GM20000 (cell line): Measurements from ENCODE around the gene ECM1.

Source experiments
- DNase-seq: peaks from one replicate; pipeline ENCODE4 v3.0.0; 2012; ENCODE audit warnings: low spot score
- TF ChIP-seq, protein P1 (sequence below): IDR thresholded peaks from 2 replicates; pipeline ENCODE4 v1.5.1; 2012; ENCODE audit warnings: mild to moderate bottlenecking, control low read depth; ENCODE audit errors: extremely low read depth, missing control alignments

ECM1 gene

DNA sequence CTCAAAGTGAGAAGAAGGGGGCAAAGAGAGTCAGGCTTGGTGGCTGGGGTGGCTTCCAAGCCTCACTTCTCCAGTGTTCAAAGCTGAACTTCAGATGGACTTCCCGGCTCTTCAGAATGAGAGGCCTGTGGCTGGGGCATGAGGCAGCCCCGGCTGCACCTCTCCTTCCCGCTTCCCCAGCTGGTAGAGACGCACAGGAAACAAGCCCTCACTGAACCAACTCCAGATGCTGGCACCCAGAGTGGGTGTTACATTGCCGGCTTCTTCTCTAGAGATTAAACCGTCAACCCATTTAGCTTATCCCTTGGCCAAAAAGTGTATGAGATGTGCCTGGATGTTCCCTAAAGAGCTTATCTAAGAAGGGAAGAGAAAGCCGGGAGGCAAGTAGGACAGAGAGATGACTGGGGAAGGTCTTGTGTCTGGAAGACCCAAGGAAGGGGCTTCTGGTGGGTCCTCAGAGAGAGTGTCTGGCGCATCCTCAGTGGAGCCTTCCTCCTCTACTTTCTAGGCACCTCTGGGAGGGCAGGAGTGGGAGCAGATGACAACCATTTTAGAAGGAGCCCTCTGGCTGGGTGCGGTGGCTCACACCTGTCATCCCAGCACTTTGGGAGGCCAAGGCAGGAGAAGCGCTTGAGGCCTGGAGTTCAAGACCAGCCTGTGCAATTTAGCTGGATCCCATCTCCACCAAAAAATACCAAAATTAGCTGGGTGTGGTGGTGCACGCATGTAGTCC is 43.3 kb downstream of the ECM1 start:
- TF ChIP-seq, protein P1, sequence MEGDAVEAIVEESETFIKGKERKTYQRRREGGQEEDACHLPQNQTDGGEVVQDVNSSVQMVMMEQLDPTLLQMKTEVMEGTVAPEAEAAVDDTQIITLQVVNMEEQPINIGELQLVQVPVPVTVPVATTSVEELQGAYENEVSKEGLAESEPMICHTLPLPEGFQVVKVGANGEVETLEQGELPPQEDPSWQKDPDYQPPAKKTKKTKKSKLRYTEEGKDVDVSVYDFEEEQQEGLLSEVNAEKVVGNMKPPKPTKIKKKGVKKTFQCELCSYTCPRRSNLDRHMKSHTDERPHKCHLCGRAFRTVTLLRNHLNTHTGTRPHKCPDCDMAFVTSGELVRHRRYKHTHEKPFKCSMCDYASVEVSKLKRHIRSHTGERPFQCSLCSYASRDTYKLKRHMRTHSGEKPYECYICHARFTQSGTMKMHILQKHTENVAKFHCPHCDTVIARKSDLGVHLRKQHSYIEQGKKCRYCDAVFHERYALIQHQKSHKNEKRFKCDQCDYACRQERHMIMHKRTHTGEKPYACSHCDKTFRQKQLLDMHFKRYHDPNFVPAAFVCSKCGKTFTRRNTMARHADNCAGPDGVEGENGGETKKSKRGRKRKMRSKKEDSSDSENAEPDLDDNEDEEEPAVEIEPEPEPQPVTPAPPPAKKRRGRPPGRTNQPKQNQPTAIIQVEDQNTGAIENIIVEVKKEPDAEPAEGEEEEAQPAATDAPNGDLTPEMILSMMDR: no peak
- no peak for DNase-seq

DNA sequence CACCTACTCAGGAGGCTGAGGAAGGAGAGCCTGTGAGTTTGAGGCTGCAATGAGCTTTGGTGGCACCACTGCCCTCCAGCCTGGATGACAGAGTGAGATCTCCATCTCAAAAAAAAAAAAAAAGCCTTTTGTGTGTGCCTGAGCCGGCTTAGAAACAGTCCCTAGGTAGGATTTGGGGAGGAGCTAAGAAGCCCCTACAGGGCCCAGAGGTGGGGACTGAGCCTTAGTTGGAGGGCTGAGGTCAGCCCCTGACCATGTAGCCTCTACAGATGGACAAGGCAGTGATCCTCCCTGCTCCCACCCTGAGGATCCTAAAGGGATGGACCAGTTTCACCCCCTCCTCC is 43.8 kb downstream of the ECM1 start:
- no peak for DNase-seq

DNA sequence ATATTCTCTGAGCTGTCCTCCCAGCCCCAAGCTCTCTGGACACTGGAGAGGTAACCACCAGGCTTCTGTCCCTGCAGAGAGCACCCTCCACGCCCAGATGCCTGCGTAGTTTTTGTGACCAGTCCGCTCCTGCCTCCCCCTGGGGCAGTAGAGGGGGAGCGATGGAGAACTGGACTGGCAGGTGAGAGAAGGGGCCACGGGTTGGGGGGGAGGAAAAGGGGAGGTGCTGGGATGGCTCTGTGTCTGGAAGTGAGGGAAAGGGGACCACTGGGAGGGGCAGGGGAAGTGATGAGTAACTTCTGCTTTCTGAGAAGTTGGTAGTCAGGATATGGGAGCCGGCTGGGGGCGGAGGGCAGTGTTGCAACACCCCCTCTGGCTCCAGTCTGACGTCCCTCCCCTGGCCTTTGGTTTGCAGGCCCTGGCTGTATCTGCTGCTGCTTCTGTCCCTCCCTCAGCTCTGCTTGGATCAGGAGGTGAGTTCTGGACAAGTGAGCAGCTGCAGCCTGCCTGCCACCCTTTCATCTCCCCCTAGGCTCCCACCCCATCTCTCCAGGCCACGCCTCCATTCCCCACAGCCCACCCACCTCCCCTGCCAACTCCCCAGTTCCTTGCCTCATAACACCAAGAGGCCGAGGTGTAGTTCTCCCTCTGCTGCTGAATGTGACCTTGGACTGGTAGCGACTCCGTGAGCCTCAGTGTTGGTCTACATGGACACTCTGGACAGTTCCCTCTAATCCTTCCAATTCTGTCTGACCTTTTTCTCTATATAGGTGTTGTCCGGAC is 44.4 kb downstream of the ECM1 start:
- DNase-seq: no peak

More for the DNA sequence above, 43.8 kb downstream of the ECM1 start:
- TF ChIP-seq, protein P1: no peak

DNA sequence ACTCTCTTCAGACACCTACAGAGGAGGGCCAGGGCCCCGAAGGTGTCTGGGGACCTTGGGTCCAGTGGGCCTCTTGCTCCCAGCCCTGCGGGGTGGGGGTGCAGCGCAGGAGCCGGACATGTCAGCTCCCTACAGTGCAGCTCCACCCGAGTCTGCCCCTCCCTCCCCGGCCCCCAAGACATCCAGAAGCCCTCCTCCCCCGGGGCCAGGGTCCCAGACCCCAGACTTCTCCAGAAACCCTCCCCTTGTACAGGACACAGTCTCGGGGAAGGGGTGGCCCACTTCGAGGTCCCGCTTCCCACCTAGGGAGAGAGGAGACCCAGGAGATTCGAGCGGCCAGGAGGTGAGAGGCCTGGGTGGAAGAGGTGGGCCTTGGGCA is 45.0 kb downstream of the ECM1 start:
- TF ChIP-seq, protein P1: no peak
- no peak for DNase-seq

More for the DNA sequence above, 44.4 kb downstream of the ECM1 start:
- TF ChIP-seq, protein P1: no peak

DNA sequence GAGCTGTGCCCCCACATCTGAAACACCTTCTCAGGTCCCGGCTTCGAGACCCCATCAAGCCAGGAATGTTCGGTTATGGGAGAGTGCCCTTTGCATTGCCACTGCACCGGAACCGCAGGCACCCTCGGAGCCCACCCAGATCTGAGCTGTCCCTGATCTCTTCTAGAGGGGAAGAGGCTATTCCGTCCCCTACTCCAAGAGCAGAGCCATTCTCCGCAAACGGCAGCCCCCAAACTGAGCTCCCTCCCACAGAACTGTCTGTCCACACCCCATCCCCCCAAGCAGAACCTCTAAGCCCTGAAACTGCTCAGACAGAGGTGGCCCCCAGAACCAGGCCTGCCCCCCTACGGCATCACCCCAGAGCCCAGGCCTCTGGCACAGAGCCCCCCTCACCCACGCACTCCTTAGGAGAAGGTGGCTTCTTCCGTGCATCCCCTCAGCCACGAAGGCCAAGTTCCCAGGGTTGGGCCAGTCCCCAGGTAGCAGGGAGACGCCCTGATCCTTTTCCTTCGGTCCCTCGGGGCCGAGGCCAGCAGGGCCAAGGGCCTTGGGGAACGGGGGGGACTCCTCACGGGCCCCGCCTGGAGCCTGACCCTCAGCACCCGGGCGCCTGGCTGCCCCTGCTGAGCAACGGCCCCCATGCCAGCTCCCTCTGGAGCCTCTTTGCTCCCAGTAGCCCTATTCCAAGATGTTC is 45.6 kb downstream of the ECM1 start:
- TF ChIP-seq, protein P1: no peak
- DNase-seq: no peak

DNA sequence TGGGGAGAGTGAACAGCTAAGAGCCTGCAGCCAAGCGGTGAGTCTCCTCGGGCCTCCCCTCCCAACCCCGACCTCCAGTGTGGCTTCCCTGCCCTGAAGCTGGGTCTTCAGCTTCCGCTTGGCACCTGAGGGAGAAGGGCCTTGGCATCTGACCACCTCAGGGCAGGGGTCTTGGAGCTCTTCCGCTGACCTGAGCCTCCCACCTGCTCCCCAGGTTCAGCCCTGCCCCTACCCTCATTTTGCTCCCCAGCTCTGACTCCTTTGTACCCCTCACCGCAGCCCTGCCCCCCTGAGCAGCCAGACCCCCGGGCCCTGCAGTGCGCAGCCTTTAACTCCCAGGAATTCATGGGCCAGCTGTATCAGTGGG is 46.2 kb downstream of the ECM1 start:
- no peak for DNase-seq
- TF ChIP-seq, protein P1: no peak
